ENCODE measurements around the gene UBR3. TPM values are rescaled to one million over a fixed set of nuclear protein-coding genes. Genes with fewer than 3 reads are reported as not detected.

Gene UBR3
- polyA plus RNA-seq, 2 of the 4 experiments (the other 2 are of a cell fraction): 11.0 to 23.1 TPM

DNA sequence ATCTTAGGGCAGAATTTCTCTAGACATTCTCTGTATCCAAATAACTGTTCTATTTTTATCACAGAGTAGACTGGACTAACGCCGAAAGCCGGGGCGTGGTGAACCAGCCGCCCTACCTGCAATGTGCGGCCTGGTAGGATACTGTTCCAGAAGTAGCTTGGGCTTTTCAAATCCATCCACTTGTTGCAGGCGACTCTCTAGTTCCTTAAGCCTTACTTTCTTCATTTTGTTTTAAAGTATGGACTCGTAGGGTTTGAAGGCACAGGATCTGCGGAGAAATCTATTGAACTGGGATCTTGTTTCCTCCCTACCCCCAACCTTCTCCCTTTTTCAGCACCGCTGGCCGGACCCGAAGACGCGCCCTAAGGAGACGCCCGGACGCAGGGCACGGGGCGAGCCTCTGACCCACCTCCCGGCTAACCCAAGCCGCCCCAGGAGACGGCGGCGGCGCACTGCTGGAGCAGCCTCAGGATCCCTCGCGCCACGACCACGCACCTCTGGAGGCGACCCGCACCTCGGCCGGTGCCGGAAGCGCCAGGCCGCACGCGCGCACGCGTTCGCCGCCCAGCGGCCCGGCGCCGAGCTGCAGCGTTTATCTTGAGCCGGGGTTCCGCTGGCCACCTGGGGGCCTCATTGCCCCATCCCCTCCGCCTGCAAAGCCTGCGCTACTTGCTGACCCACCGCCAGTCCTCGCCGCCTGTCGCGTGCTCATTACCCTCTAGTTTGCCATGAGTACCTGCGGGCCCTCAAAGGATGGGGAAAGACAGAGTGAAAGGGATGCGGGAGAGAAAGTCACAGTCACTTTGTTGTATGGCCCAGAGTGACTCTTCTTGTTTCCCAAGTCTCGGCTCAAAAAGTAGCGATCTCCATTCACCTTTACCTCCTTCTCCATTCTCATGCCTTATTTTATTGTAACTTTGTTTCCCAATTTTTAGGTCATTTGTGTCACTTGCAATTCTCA, 2.6 kb upstream of the UBR3 start, which contains the start of gene METTL5 (continued):
- TF ChIP-seq MAZ (IDR thresholded peaks at IDR 0.05; ENCODE audit: borderline replicate concordance, low read depth, low read length) (peak; percentile 54; the same call in 1 of the 2 replicates), PHF8 (IDR thresholded peaks at IDR 0.05; ENCODE audit: borderline replicate concordance, low read depth) (peak; percentile 94), HOXB5 (CRISPR knock-in tag; IDR thresholded peaks at IDR 0.05) (no peak), RFX5 (IDR thresholded peaks at IDR 0.05) (no peak), NR3C1 (IDR thresholded peaks at IDR 0.05) (no peak), CEBPB (IDR thresholded peaks at IDR 0.05) (no peak), EHF (CRISPR knock-in tag; IDR thresholded peaks at IDR 0.05) (no peak), ZFP36 (IDR thresholded peaks at IDR 0.05; ENCODE audit: borderline replicate concordance, partially characterized antibody) (no peak), RCOR1 (IDR thresholded peaks at IDR 0.05; ENCODE audit: low read depth, low read length) (no peak), FOXS1 (CRISPR knock-in tag; IDR thresholded peaks at IDR 0.05) (no peak), JUN (IDR thresholded peaks at IDR 0.05) (peak; percentile 52 to 80; a peak in 4 of 5 replicates), CBX8 (IDR thresholded peaks at IDR 0.05) (no peak), HOXA7 (CRISPR knock-in tag; IDR thresholded peaks at IDR 0.05) (no peak), NFE2L2 (conservative IDR thresholded peaks at IDR 0.05; ENCODE audit: low read length) (no peak), SREBF2 (IDR thresholded peaks at IDR 0.05) (no peak), FOSL2 (IDR thresholded peaks at IDR 0.05) (no peak), FOSL2 (CRISPR knock-in tag; IDR thresholded peaks at IDR 0.05) (no peak), ESRRA (IDR thresholded peaks at IDR 0.05; ENCODE audit: borderline replicate concordance, low read length) (no peak), ZSCAN20 (CRISPR knock-in tag; IDR thresholded peaks at IDR 0.05) (no peak), POLR2AphosphoS2 (conservative IDR thresholded peaks at IDR 0.05; ENCODE audit: low read length) (no peak), CHD2 (IDR thresholded peaks at IDR 0.05; ENCODE audit: low read length, partially characterized antibody) (no peak)
- TF ChIP-seq, protein P1, sequence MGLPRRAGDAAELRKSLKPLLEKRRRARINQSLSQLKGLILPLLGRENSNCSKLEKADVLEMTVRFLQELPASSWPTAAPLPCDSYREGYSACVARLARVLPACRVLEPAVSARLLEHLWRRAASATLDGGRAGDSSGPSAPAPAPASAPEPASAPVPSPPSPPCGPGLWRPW (IDR thresholded peaks at IDR 0.05): no peak
- TF ChIP-seq, protein P2, sequence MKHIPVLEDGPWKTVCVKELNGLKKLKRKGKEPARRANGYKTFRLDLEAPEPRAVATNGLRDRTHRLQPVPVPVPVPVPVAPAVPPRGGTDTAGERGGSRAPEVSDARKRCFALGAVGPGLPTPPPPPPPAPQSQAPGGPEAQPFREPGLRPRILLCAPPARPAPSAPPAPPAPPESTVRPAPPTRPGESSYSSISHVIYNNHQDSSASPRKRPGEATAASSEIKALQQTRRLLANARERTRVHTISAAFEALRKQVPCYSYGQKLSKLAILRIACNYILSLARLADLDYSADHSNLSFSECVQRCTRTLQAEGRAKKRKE (CRISPR knock-in tag; IDR thresholded peaks at IDR 0.05; ENCODE audit: low read depth): peak; percentile 57; the same call in 1 of the 2 replicates
- TF ChIP-seq, protein P3, sequence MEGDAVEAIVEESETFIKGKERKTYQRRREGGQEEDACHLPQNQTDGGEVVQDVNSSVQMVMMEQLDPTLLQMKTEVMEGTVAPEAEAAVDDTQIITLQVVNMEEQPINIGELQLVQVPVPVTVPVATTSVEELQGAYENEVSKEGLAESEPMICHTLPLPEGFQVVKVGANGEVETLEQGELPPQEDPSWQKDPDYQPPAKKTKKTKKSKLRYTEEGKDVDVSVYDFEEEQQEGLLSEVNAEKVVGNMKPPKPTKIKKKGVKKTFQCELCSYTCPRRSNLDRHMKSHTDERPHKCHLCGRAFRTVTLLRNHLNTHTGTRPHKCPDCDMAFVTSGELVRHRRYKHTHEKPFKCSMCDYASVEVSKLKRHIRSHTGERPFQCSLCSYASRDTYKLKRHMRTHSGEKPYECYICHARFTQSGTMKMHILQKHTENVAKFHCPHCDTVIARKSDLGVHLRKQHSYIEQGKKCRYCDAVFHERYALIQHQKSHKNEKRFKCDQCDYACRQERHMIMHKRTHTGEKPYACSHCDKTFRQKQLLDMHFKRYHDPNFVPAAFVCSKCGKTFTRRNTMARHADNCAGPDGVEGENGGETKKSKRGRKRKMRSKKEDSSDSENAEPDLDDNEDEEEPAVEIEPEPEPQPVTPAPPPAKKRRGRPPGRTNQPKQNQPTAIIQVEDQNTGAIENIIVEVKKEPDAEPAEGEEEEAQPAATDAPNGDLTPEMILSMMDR (IDR thresholded peaks at IDR 0.05): peak; percentile 99
- TF ChIP-seq, protein P4, sequence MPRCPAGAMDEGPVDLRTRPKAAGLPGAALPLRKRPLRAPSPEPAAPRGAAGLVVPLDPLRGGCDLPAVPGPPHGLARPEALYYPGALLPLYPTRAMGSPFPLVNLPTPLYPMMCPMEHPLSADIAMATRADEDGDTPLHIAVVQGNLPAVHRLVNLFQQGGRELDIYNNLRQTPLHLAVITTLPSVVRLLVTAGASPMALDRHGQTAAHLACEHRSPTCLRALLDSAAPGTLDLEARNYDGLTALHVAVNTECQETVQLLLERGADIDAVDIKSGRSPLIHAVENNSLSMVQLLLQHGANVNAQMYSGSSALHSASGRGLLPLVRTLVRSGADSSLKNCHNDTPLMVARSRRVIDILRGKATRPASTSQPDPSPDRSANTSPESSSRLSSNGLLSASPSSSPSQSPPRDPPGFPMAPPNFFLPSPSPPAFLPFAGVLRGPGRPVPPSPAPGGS (IDR thresholded peaks at IDR 0.05): peak; percentile 84; the same call in 2 of the 3 replicates
- TF ChIP-seq, protein P5, sequence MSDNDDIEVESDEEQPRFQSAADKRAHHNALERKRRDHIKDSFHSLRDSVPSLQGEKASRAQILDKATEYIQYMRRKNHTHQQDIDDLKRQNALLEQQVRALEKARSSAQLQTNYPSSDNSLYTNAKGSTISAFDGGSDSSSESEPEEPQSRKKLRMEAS (IDR thresholded peaks at IDR 0.05): peak; percentile 93
- TF ChIP-seq, protein P6, sequence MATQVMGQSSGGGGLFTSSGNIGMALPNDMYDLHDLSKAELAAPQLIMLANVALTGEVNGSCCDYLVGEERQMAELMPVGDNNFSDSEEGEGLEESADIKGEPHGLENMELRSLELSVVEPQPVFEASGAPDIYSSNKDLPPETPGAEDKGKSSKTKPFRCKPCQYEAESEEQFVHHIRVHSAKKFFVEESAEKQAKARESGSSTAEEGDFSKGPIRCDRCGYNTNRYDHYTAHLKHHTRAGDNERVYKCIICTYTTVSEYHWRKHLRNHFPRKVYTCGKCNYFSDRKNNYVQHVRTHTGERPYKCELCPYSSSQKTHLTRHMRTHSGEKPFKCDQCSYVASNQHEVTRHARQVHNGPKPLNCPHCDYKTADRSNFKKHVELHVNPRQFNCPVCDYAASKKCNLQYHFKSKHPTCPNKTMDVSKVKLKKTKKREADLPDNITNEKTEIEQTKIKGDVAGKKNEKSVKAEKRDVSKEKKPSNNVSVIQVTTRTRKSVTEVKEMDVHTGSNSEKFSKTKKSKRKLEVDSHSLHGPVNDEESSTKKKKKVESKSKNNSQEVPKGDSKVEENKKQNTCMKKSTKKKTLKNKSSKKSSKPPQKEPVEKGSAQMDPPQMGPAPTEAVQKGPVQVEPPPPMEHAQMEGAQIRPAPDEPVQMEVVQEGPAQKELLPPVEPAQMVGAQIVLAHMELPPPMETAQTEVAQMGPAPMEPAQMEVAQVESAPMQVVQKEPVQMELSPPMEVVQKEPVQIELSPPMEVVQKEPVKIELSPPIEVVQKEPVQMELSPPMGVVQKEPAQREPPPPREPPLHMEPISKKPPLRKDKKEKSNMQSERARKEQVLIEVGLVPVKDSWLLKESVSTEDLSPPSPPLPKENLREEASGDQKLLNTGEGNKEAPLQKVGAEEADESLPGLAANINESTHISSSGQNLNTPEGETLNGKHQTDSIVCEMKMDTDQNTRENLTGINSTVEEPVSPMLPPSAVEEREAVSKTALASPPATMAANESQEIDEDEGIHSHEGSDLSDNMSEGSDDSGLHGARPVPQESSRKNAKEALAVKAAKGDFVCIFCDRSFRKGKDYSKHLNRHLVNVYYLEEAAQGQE (IDR thresholded peaks at IDR 0.05): peak; percentile 44
- TF ChIP-seq, protein P7, sequence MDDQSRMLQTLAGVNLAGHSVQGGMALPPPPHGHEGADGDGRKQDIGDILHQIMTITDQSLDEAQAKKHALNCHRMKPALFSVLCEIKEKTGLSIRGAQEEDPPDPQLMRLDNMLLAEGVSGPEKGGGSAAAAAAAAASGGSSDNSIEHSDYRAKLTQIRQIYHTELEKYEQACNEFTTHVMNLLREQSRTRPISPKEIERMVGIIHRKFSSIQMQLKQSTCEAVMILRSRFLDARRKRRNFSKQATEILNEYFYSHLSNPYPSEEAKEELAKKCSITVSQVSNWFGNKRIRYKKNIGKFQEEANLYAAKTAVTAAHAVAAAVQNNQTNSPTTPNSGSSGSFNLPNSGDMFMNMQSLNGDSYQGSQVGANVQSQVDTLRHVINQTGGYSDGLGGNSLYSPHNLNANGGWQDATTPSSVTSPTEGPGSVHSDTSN (IDR thresholded peaks at IDR 0.05): no peak; the same call in 1 of the 2 replicates
